ENCODE measurements around the gene CABLES1.

The CABLES1 gene

GRCh38 chr18:23306822-23307221 lies 171.5 kb downstream of the CABLES1 start:
- no peak for DNase-seq (ENCODE audit: low read depth)
- TF ChIP-seq, protein P1, sequence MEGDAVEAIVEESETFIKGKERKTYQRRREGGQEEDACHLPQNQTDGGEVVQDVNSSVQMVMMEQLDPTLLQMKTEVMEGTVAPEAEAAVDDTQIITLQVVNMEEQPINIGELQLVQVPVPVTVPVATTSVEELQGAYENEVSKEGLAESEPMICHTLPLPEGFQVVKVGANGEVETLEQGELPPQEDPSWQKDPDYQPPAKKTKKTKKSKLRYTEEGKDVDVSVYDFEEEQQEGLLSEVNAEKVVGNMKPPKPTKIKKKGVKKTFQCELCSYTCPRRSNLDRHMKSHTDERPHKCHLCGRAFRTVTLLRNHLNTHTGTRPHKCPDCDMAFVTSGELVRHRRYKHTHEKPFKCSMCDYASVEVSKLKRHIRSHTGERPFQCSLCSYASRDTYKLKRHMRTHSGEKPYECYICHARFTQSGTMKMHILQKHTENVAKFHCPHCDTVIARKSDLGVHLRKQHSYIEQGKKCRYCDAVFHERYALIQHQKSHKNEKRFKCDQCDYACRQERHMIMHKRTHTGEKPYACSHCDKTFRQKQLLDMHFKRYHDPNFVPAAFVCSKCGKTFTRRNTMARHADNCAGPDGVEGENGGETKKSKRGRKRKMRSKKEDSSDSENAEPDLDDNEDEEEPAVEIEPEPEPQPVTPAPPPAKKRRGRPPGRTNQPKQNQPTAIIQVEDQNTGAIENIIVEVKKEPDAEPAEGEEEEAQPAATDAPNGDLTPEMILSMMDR (conservative IDR thresholded peaks at IDR 0.05; ENCODE audit: low read length) = no peak
- no peak overlapping the region for H3K4me3 ChIP-seq (ENCODE audit: low read length)

GRCh38 chr18:23307567-23308295 lies 172.4 kb downstream of the CABLES1 start:
- TF ChIP-seq, protein P1 (conservative IDR thresholded peaks at IDR 0.05; ENCODE audit: low read length) = no peak
- H3K4me3 ChIP-seq (ENCODE audit: low read length) = no peak overlapping the region
- DNase-seq (ENCODE audit: low read depth) = peak; percentile 71
